ENCODE measurements around the gene GPR132.
A peak's percentile ranks its signal among the peaks of the same experiment; 100 is the strongest.
"Not testable (repeated sequence)": the region's sequence is repeated elsewhere in the genome, so short reads cannot be mapped to it uniquely, and the experiment has no call there.

GPR132 gene

GRCh38 chr14:105045710-105046326 lies 19.4 kb downstream of the GPR132 start:
- peak in 43 of 56 donors; percentile 13 to 83 (median 48) for DNase-seq

- no peak for DNase-seq
Observed at GRCh38 chr14:105043641-105044040, 21.6 kb downstream of the GPR132 start.

GRCh38 chr14:105042813-105043212 lies 22.4 kb downstream of the GPR132 start:
- DNase-seq = no peak

- DNase-seq = no peak
Observed at GRCh38 chr14:105041841-105042765, 23.1 kb downstream of the GPR132 start.

GRCh38 chr14:105039458-105040205 lies 25.6 kb downstream of the GPR132 start:
- DNase-seq = no peak

- DNase-seq = not testable (repeated sequence)
Observed at GRCh38 chr14:105035616-105036015, 29.6 kb downstream of the GPR132 start.

- no peak for DNase-seq
Observed at GRCh38 chr14:105034315-105035039, 30.8 kb downstream of the GPR132 start.

- DNase-seq = not testable (repeated sequence)
Observed at GRCh38 chr14:105033412-105033900, 31.8 kb downstream of the GPR132 start.

GRCh38 chr14:105032451-105032901 lies 32.8 kb downstream of the GPR132 start:
- not testable (repeated sequence) for DNase-seq

GRCh38 chr14:105030836-105031396 lies 34.3 kb downstream of the GPR132 start:
- no peak for DNase-seq

GRCh38 chr14:105030194-105030593 lies 35.0 kb downstream of the GPR132 start:
- DNase-seq = no peak

GRCh38 chr14:105029402-105029801 lies 35.8 kb downstream of the GPR132 start:
- no peak for DNase-seq

GRCh38 chr14:105028251-105028927 lies 36.8 kb downstream of the GPR132 start:
- DNase-seq = no peak

- not testable (repeated sequence) for DNase-seq
Observed at GRCh38 chr14:105027718-105028117, 37.5 kb downstream of the GPR132 start.

- DNase-seq = no peak
Observed at GRCh38 chr14:105026802-105027563, 38.2 kb downstream of the GPR132 start.

GRCh38 chr14:105026033-105026785 lies 39.0 kb downstream of the GPR132 start:
- DNase-seq = no peak

- no peak for DNase-seq
Observed at GRCh38 chr14:105025429-105025828, 39.8 kb downstream of the GPR132 start.

GRCh38 chr14:105023791-105024480 lies 41.3 kb downstream of the GPR132 start:
- DNase-seq = no peak

All from amygdala (tissue), 56 donors.